Measurements from ENCODE around the gene PARP1. TPM values are rescaled to one million over a fixed set of nuclear protein-coding genes. Genes with fewer than 3 reads are reported as not detected.
"Not testable (repeated sequence)": the region's sequence is repeated elsewhere in the genome, so short reads cannot be mapped to it uniquely, and the experiment has no call there.

PARP1 gene
- total and polyA plus RNA-seq, 4 donors: 11.9 to 50.0 (median 27.4) TPM

DNA sequence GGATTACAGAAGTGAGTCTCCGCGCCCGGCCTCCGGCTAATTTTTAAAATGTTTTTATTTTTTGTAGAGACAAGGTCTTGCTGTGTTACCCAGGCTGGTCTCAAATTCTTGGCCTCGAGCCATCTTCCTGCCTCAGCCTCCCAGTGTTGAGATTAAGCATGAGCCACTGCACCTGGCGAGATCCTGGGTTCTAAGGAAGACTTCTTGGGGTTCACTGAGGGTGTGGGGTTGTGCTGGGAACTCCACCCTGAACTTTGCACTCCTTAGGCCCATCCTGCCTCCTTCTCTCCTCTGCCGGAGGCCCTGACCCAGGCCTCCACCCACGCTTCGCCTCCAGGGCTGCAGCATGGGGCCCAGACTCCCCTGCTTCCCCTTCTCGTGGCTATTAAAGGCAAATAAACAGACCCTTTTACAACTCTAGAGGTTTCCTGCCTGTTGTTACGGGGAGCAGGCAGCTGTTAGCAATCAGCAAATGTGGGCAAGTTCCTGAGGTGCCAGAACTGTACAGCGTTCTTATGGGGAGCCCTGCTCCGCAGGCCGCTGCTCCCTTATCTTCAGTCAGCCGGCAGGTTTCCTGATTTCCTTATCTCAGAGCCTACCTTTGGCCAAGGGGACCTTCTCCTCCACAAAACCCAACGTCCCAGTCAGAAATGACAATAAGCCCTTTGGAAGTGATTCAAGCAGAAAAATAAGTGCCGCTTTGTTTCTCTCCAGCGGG is 57.9 kb downstream of the PARP1 start:
- Histone ChIP-seq H3K4me1 (ENCODE audit: control insufficient read depth in 1 of 2, insufficient read depth in 2 of 2, low read length in 2 of 2) (no peaks in the 10 kb centered on the region), H3K4me3 (ENCODE audit: low read length in 2 of 2) (no peak overlapping the region), H3K9me3 (ENCODE audit: control insufficient read depth, low read length) (no peaks in the 10 kb centered on the region), H3K27me3 (ENCODE audit: control insufficient read depth in 1 of 2, insufficient read depth in 2 of 2, low read length in 1 of 2) (no peaks in the 10 kb centered on the region), H3K36me3 (ENCODE audit: control insufficient read depth in 1 of 2, insufficient read depth in 2 of 2, low read length in 1 of 2) (no peaks in the 10 kb centered on the region), H3K27ac (ENCODE audit: low read depth in 1 of 2, low read length in 2 of 2) (no peak overlapping the region)
- intact Hi-C loops (cut with DNase I): no loop called here
- DNase-seq: no peak
- WGBS, 2 donors: 70% methylated on average over 18 of the region's 18 CpGs
- ATAC-seq (ENCODE audit: low FRiP score): no peak

DNA sequence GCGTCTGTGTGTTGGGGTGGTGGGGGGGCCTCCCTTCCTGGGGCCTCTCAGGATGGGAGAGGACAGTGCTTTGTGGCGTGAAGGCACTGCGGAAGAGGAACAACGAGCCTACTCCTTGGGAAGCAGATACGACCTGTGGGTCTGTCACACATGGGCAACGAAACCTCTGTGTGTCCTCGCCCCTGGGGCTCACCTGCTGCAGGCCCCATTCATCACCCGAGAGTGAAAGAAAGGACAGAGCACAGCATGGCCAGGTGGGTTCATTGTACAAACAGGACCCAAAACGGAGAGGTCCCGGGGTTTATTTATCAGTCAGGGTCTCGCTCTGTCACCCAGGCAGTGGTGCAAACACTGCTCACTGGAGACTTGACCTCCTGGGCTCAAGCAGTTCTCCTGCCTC is 58.8 kb downstream of the PARP1 start:
- 93 to 97% methylated on average over 11 of the region's 11 CpGs for WGBS, 2 donors
- Histone ChIP-seq H3K4me3 (ENCODE audit: low read length in 2 of 2) (no peak overlapping the region), H3K36me3 (ENCODE audit: control insufficient read depth in 1 of 2, insufficient read depth in 2 of 2, low read length in 1 of 2) (no peaks in the 10 kb centered on the region), H3K4me1 (ENCODE audit: control insufficient read depth in 1 of 2, insufficient read depth in 2 of 2, low read length in 2 of 2) (no peaks in the 10 kb centered on the region), H3K27me3 (ENCODE audit: control insufficient read depth in 1 of 2, insufficient read depth in 2 of 2, low read length in 1 of 2) (no peaks in the 10 kb centered on the region), H3K9me3 (ENCODE audit: control insufficient read depth, low read length) (no peaks in the 10 kb centered on the region), H3K27ac (ENCODE audit: low read depth in 1 of 2, low read length in 2 of 2) (no peak overlapping the region)
- no peak for DNase-seq
- intact Hi-C loops (cut with DNase I): no loop called here
- no peak for ATAC-seq (ENCODE audit: low FRiP score)

DNA sequence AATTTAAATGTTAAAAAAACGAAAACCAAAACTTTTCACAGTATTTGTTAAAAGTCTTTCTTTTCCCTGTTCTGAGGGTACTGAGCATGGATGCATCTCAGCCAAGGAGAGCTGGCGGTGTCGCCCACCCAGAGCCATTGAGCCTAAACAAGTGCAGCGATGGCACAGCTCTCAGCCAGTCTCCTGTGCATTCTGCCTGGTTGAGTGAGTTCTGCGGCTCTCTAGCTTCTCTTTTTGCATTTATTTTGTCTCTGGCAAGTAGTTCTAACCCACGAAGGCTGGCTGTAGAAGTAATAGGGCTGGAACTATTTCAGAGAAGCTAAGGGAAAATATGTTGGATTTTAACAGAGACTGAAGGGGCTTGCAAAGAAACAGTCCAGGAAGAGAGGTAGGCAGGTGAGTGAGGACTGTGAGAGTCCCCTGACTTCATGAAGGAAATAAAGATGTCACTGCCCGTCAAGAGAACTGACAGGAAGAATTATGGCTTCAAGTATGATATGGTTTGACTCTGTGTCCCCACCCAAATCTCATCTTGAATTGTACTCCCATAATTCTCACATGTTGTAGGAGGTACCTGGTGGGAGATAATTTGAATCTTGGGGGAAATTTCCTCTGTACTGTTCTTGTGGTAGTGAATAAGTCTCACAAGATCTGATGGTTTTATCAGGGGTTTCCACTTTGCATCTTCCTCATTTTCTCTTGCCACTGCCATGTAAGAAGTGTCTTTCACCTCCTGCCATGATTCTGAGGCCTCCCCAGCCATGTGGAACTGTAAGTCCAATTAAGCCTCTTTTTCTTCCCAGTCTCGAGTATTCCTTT is 63.2 kb downstream of the PARP1 start:
- H3K27ac ChIP-seq (ENCODE audit: low read depth in 1 of 2, low read length in 2 of 2): no peak overlapping the region
- no peak for ATAC-seq (ENCODE audit: low FRiP score)
- H3K9me3 ChIP-seq (ENCODE audit: control insufficient read depth, low read length): no peaks in the 10 kb centered on the region
- H3K36me3 ChIP-seq (ENCODE audit: control insufficient read depth in 1 of 2, insufficient read depth in 2 of 2, low read length in 1 of 2): no peaks in the 10 kb centered on the region
- H3K4me1 ChIP-seq (ENCODE audit: control insufficient read depth in 1 of 2, insufficient read depth in 2 of 2, low read length in 2 of 2): no peaks in the 10 kb centered on the region
- no peak for DNase-seq
- no peaks in the 10 kb centered on the region for H3K27me3 ChIP-seq (ENCODE audit: control insufficient read depth in 1 of 2, insufficient read depth in 2 of 2, low read length in 1 of 2)
- no peak overlapping the region for H3K4me3 ChIP-seq (ENCODE audit: low read length in 2 of 2)
- WGBS, 2 donors: 70 to 72% methylated on average over 8 of the region's 8 CpGs
- intact Hi-C loops (cut with DNase I): no loop called here

DNA sequence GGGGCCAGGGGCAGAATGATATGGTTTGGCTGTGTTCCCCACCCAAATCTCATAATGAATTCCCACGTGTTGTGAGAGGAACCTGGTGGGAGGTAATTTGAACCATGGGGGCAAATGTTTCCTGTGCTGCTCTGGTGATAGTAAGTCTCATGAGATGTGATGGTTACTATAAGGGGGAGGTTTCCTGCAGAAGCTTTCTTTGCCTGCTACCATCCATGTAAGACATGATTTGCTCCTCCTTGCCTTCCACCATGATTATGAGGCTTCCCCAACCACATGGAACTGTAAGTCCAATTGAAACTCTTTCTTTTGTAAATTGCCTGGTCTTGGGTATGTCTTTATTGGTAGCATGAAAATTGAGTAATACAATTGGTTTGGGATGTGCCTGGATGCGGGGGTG is 65.2 kb downstream of the PARP1 start:
- H3K9me3 ChIP-seq (ENCODE audit: control insufficient read depth, low read length): no peaks in the 10 kb centered on the region
- no peaks in the 10 kb centered on the region for H3K4me1 ChIP-seq (ENCODE audit: control insufficient read depth in 1 of 2, insufficient read depth in 2 of 2, low read length in 2 of 2)
- no peaks in the 10 kb centered on the region for H3K36me3 ChIP-seq (ENCODE audit: control insufficient read depth in 1 of 2, insufficient read depth in 2 of 2, low read length in 1 of 2)
- H3K27me3 ChIP-seq (ENCODE audit: control insufficient read depth in 1 of 2, insufficient read depth in 2 of 2, low read length in 1 of 2): no peaks in the 10 kb centered on the region
- 63 to 79% methylated on average over 2 of the region's 2 CpGs for WGBS, 2 donors
- ATAC-seq (ENCODE audit: low FRiP score) (no peak), DNase-seq (no peak)
- intact Hi-C loops (cut with DNase I): no loop called here
- H3K27ac ChIP-seq (ENCODE audit: low read depth in 1 of 2, low read length in 2 of 2): no peak overlapping the region
- H3K4me3 ChIP-seq (ENCODE audit: low read length in 2 of 2): no peak overlapping the region

DNA sequence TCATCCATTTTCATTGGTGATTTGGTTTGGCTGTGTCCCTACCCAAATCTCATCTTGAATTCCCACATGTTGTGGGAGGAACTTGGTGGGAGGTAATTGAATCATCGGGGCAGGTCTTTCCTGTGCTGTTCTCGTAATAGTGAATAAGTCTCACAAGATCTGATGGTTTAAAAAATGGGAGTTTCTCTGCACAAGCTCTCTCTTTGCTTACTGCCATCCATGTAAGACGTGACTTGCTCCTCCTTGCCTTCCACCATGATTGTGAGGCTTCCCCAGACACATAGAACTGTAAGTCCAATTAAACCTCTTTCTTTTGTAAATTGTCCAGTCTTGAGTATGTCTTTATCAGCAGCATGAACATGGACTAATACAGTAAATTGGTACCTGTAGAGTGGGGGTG is 67.8 kb downstream of the PARP1 start:
- H3K27ac ChIP-seq (ENCODE audit: low read depth in 1 of 2, low read length in 2 of 2); H3K4me3 ChIP-seq (ENCODE audit: low read length in 2 of 2); ATAC-seq (ENCODE audit: low FRiP score); H3K27me3 ChIP-seq (ENCODE audit: control insufficient read depth in 1 of 2, insufficient read depth in 2 of 2, low read length in 1 of 2); H3K36me3 ChIP-seq (ENCODE audit: control insufficient read depth in 1 of 2, insufficient read depth in 2 of 2, low read length in 1 of 2); DNase-seq; intact Hi-C loops (cut with DNase I); H3K9me3 ChIP-seq (ENCODE audit: control insufficient read depth, low read length); H3K4me1 ChIP-seq (ENCODE audit: control insufficient read depth in 1 of 2, insufficient read depth in 2 of 2, low read length in 2 of 2): not testable (repeated sequence)
- WGBS, 2 donors: 95 to 97% methylated on average over 3 of the region's 3 CpGs

DNA sequence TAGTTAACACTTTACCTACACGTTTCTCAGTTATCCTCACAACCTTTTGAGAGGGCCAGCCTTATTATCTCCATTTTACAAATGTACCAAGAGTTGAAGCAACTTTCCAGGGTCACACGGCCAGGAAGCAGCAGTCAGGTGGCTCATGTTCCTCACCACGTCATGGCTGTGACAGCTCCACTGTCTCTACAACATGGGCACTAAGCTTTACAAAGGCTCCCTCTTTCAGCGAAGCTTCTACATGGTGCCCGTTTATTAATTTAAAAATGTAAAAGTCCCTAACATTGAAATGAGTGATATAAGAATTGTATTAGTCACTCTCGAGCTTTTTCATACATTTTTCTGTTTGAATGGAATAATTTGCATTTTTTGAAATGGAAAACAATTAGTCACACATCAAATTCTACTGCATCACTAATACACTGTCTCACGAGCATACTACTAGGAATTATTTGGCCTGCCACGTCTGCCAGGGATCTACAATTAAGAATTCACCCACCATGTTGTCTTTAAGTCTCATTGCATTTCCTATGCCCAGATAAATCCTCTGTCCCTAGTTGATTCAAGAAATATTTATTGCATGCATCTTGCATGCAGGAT is 70.5 kb downstream of the PARP1 start:
- no peaks in the 10 kb centered on the region for H3K9me3 ChIP-seq (ENCODE audit: control insufficient read depth, low read length)
- ATAC-seq (ENCODE audit: low FRiP score) (no peak), DNase-seq (no peak)
- H3K4me3 ChIP-seq (ENCODE audit: low read length in 2 of 2): no peak overlapping the region
- H3K4me1 ChIP-seq (ENCODE audit: control insufficient read depth in 1 of 2, insufficient read depth in 2 of 2, low read length in 2 of 2): no peaks in the 10 kb centered on the region
- no peak overlapping the region for H3K27ac ChIP-seq (ENCODE audit: low read depth in 1 of 2, low read length in 2 of 2)
- intact Hi-C loops (cut with DNase I): loop anchor here in 1 of 2 donors (10.0 kb wide), 1 partner anchor 143 kb away; no protein-coding TSS in a partner anchor
- WGBS, 2 donors: 78 to 86% methylated on average over 8 of the region's 8 CpGs
- H3K27me3 ChIP-seq (ENCODE audit: control insufficient read depth in 1 of 2, insufficient read depth in 2 of 2, low read length in 1 of 2): no peaks in the 10 kb centered on the region
- H3K36me3 ChIP-seq (ENCODE audit: control insufficient read depth in 1 of 2, insufficient read depth in 2 of 2, low read length in 1 of 2): no peaks in the 10 kb centered on the region

DNA sequence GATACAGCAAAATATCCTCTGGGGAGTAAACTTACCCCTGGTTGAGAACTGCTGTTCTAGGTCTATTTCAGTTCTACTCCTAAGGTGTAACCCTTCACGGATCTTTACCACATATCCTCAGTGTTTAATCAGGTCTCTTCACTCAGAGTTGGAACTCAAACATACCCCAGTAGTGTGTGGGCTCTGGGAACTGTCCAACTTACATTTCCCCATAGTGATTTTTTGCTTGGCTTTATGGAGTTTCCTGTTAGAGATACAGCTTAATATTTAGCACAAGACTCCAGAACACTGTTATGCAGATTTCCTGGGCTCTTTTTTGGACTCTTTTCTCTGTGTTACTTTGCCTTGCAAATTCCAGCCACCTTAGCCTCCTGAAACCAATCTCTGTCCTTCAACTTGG is 72.2 kb downstream of the PARP1 start:
- no peaks in the 10 kb centered on the region for H3K36me3 ChIP-seq (ENCODE audit: control insufficient read depth in 1 of 2, insufficient read depth in 2 of 2, low read length in 1 of 2)
- no peaks in the 10 kb centered on the region for H3K27me3 ChIP-seq (ENCODE audit: control insufficient read depth in 1 of 2, insufficient read depth in 2 of 2, low read length in 1 of 2)
- H3K27ac ChIP-seq (ENCODE audit: low read depth in 1 of 2, low read length in 2 of 2): no peak overlapping the region
- H3K4me3 ChIP-seq (ENCODE audit: low read length in 2 of 2): no peak overlapping the region
- intact Hi-C loops (cut with DNase I): loop anchor here in 1 of 2 donors (10.0 kb wide), 1 partner anchor 141 kb away; no protein-coding TSS in a partner anchor
- H3K9me3 ChIP-seq (ENCODE audit: control insufficient read depth, low read length): no peaks in the 10 kb centered on the region
- whole genome bisulfite sequencing, 2 donors: 25 to 39% methylated on average over 1 of the region's 1 CpG
- no peaks in the 10 kb centered on the region for H3K4me1 ChIP-seq (ENCODE audit: control insufficient read depth in 1 of 2, insufficient read depth in 2 of 2, low read length in 2 of 2)
- ATAC-seq (ENCODE audit: low FRiP score) (no peak), DNase-seq (no peak)

DNA sequence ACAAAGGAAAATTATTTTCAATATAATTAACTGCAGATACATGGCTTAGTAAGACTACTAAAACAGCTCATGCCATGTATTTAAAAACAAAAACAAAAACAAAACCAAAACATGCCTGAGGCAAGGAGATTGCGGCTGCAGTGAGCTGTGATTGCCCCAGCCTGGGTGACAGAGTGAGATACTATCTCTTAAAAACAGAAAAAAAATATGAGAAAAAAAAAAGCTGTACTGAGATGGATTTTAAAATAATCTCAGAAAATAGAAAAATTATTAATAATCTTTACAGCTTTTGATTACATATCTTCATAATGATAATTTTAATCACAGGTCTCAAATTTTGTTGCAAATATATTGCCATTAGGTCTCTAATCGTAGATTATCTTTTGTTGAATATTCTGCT is 74.9 kb downstream of the PARP1 start:
- Histone ChIP-seq H3K4me3 (ENCODE audit: low read length in 2 of 2) (no peak overlapping the region), H3K27me3 (ENCODE audit: control insufficient read depth in 1 of 2, insufficient read depth in 2 of 2, low read length in 1 of 2) (no peaks in the 10 kb centered on the region), H3K4me1 (ENCODE audit: control insufficient read depth in 1 of 2, insufficient read depth in 2 of 2, low read length in 2 of 2) (no peaks in the 10 kb centered on the region), H3K27ac (ENCODE audit: low read depth in 1 of 2, low read length in 2 of 2) (no peak overlapping the region), H3K9me3 (ENCODE audit: control insufficient read depth, low read length) (no peaks in the 10 kb centered on the region), H3K36me3 (ENCODE audit: control insufficient read depth in 1 of 2, insufficient read depth in 2 of 2, low read length in 1 of 2) (no peaks in the 10 kb centered on the region)
- ATAC-seq (ENCODE audit: low FRiP score): no peak
- DNase-seq: no peak
- intact Hi-C loops (cut with DNase I): loop anchor here in 1 of 2 donors (5.0 to 10.0 kb wide), 2 partner anchors 138 to 211 kb away; no protein-coding TSS in a partner anchor
- WGBS, 2 donors: 48 to 58% methylated on average over 2 of the region's 2 CpGs
